OCI-LY3 (cell line): ENCODE data around the gene CNTN1.

Source experiments
- EZH2phosphoT487 ChIP-seq: fragments of 200-600 bp; shearing (Covaris generic); IDR thresholded peaks from 2 replicates; pipeline ENCODE4 v1.6.1; 2018; ENCODE audit warnings: antibody characterized with exemption, mixed run types, low read depth
- TF ChIP-seq, protein P1 (sequence below): fragments of 200-600, 300-600 bp; sonication (generic); IDR thresholded peaks from 2 replicates; pipeline ENCODE4 v1.5.1; 2014; ENCODE audit warnings: antibody characterized with exemption, low read length, low read depth

DNA sequence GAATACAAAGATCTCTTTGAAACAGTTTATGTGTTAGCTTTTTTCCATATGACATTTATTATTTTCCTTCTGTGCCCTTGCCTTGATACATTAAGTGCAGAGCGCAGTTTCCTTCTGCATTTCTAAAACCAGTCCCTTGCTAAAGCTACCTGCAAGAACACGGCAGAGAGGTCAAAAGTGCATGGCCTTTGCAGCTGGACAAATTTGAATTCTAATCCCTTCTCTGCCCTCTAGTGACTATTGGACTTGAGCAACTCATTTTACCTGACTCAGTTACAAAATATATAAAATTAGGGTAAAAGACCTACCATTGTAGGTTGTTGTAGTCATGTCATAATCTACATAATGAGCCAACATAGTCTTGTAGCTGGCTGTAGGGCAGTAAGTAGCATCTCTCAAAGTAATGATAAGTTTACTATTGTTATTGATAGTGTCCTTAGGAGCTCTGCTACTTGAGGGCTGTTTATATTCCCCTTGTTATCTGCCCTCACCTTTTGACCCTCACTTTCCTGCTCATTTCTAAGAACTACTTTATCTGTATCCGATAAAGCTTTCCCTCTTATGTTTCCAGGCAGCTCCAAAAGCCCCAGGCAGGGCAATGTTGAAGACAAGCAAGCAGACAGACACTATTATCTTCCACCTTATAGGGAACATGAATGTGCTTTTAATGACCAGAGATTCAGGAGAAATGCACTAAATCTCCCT is 375.9 kb downstream of the CNTN1 start:
- TF ChIP-seq, protein P1, sequence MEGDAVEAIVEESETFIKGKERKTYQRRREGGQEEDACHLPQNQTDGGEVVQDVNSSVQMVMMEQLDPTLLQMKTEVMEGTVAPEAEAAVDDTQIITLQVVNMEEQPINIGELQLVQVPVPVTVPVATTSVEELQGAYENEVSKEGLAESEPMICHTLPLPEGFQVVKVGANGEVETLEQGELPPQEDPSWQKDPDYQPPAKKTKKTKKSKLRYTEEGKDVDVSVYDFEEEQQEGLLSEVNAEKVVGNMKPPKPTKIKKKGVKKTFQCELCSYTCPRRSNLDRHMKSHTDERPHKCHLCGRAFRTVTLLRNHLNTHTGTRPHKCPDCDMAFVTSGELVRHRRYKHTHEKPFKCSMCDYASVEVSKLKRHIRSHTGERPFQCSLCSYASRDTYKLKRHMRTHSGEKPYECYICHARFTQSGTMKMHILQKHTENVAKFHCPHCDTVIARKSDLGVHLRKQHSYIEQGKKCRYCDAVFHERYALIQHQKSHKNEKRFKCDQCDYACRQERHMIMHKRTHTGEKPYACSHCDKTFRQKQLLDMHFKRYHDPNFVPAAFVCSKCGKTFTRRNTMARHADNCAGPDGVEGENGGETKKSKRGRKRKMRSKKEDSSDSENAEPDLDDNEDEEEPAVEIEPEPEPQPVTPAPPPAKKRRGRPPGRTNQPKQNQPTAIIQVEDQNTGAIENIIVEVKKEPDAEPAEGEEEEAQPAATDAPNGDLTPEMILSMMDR: peak; percentile 43
- TF ChIP-seq EZH2phosphoT487: no peak
